HepG2 (cell line): ENCODE data around the gene TBC1D22A. TPM values are rescaled to one million over a fixed set of nuclear protein-coding genes. Genes with fewer than 3 reads are reported as not detected.

Experiments
- ARNT2 ChIP-seq: sonication (generic); formaldehyde crosslinking; IDR thresholded peaks from 2 replicates; pipeline ENCODE4 v1.8.0; 2022; ENCODE audit warnings: mild to moderate bottlenecking, low read depth, missing genetic modification reagents, moderate library complexity
- BRF2 ChIP-seq: sonication (generic); formaldehyde crosslinking; IDR thresholded peaks from 2 replicates; pipeline ENCODE4 v1.8.1; 2022; ENCODE audit warnings: mild to moderate bottlenecking, missing genetic modification reagents
- CSRNP2 ChIP-seq: sonication (generic); formaldehyde crosslinking; conservative IDR thresholded peaks from 2 replicates; pipeline ENCODE4 v1.8.0; 2022; ENCODE audit warnings: low read depth, missing genetic modification reagents
- CTCF ChIP-seq: sonication (generic); formaldehyde crosslinking; IDR thresholded peaks from 2 replicates; pipeline ENCODE4 v1.5.0; 2020; ENCODE audit warnings: mild to moderate bottlenecking, missing genetic modification reagents, moderate library complexity
- FLYWCH1 ChIP-seq: sonication (generic); formaldehyde crosslinking; IDR thresholded peaks from 2 replicates; pipeline ENCODE4 v1.8.1; 2023; ENCODE audit warnings: mild to moderate bottlenecking, missing genetic modification reagents
- KAT2B ChIP-seq: fragments of 150-350 bp; IDR thresholded peaks from 2 replicates; pipeline ENCODE4 v1.6.1; 2014; ENCODE audit warnings: low read depth, low read length, borderline replicate concordance
- REXO4 ChIP-seq: sonication (generic); formaldehyde crosslinking; IDR thresholded peaks from 2 replicates; pipeline ENCODE4 v1.8.0; 2022; ENCODE audit warnings: missing genetic modification reagents, mild to moderate bottlenecking, borderline replicate concordance
- SMAD3 ChIP-seq: sonication (generic); formaldehyde crosslinking; IDR thresholded peaks from 2 replicates; pipeline ENCODE4 v1.4.0; 2020; ENCODE audit warnings: missing genetic modification reagents
- SRY ChIP-seq: sonication (generic); formaldehyde crosslinking; IDR thresholded peaks from 2 replicates; pipeline ENCODE4 v1.8.0; 2022; ENCODE audit warnings: mild to moderate bottlenecking, missing genetic modification reagents
- ZFP36L1 ChIP-seq: sonication (generic); formaldehyde crosslinking; IDR thresholded peaks from 2 replicates; pipeline ENCODE4 v1.8.0; 2022; ENCODE audit warnings: mild to moderate bottlenecking, missing genetic modification reagents, moderate library complexity
- ZMYM2 ChIP-seq: sonication (generic); formaldehyde crosslinking; IDR thresholded peaks from 2 replicates; pipeline ENCODE4 v1.8.0; 2022; ENCODE audit warnings: mild to moderate bottlenecking, missing genetic modification reagents
- ZNF232 ChIP-seq: sonication (generic); formaldehyde crosslinking; IDR thresholded peaks from 2 replicates; pipeline ENCODE4 v1.4.0; 2020; ENCODE audit warnings: missing genetic modification reagents, borderline replicate concordance
- ZNF484 ChIP-seq: sonication (generic); formaldehyde crosslinking; IDR thresholded peaks from 2 replicates; pipeline ENCODE4 v1.5.1; 2020; ENCODE audit warnings: mild to moderate bottlenecking, low read depth, missing genetic modification reagents, borderline replicate concordance
- ZNF564 ChIP-seq: sonication (generic); formaldehyde crosslinking; IDR thresholded peaks from 2 replicates; pipeline ENCODE4 v1.8.1; 2023; ENCODE audit warnings: mild to moderate bottlenecking, missing genetic modification reagents
- ZNF703 ChIP-seq: sonication (generic); formaldehyde crosslinking; IDR thresholded peaks from 2 replicates; pipeline ENCODE4 v1.5.1; 2020; ENCODE audit warnings: missing genetic modification reagents, mild to moderate bottlenecking, moderate library complexity, borderline replicate concordance
- ZNF777 ChIP-seq: sonication (generic); formaldehyde crosslinking; IDR thresholded peaks from 2 replicates; pipeline ENCODE4 v1.4.0; 2020; ENCODE audit warnings: missing genetic modification reagents
- ZNF800 ChIP-seq: sonication (generic); formaldehyde crosslinking; IDR thresholded peaks from 2 replicates; pipeline ENCODE4 v1.4.0; 2020; ENCODE audit warnings: missing genetic modification reagents
- polyA plus RNA-seq, 8 experiments: library from polyadenylated mRNA; depleted of rRNA in 3 of 8; stranded (reverse) in 7 of 8; unstranded in 1 of 8; fragments of >200 nt; fragmentation: Illumina TruSeq in 4 of 8; extraction: Trizol in 4 of 8; gene quantifications; 2 replicates each; pipeline versions ENCODE4 v1.2.1 to v1.2.3, GENCODE V29; 2011 to 2016; ENCODE audit warnings: low read depth in 4 of 8, missing spikeins in 1 of 8, mixed read lengths in 1 of 8; ENCODE audit not compliant: insufficient read depth in 1 of 8
- total RNA-seq, 5 experiments: library from RNA; depleted of rRNA; stranded (reverse); fragments of >200 nt; fragmentation: Illumina TruSeq; extraction: Trizol; gene quantifications; 2 replicates each; pipeline ENCODE4 v1.2.3, GENCODE V29; 2016; ENCODE audit warnings: low read depth in 1 of 5

TBC1D22A gene
- total and polyA plus RNA-seq, 2 of the 13 experiments (the other 11 are each of a cell fraction or from before 2014, with no cell fraction given), result 17.3 to 18.0 TPM

DNA sequence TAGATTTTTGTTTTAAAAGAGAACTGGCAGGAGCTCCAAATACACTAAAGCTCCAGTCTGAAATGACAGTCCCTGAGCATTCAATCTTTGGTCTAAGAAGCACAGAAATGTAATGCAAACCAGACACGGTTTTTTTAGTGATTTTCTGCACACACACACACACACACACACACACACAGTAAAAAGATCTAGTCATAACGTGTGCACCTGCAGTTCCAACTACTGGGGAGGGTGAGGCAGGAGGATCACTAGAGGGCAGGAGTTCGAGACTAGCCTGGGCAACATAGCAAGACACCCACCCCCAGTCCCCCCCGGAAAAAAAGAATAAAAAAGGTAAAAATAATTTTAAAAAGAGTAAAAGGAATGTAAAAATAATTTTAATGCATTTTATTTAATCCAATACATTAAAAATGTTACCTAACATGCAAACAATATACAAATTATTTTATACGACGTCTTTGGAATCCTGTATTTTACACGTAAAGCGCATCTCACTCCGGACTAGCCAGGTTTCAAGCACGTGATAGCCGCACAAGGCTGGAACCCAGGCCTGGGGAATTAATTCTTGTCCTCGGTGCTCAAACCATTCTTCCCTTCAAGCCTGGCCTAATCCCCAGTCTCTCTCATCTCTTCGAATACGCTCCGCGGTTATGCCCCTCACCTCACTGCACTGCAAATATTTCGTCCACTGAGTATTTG, 762 bp upstream of the TBC1D22A start (continued):
- TF ChIP-seq ZNF232 (CRISPR knock-in tag) (no peak), CSRNP2 (CRISPR knock-in tag) (no peak), BRF2 (CRISPR knock-in tag) (no peak), ZFP36L1 (CRISPR knock-in tag) (no peak), REXO4 (no peak), CTCF (CRISPR knock-in tag) (no peak), SMAD3 (CRISPR knock-in tag) (no peak), ARNT2 (CRISPR knock-in tag) (no peak), ZNF777 (CRISPR knock-in tag) (no peak), ZNF800 (CRISPR knock-in tag) (no peak), SRY (CRISPR knock-in tag) (0 out of 2 replicates have a peak, but pooled peaks have one; percentile 7), ZNF703 (0 out of 2 replicates have a peak, but pooled peaks have one; percentile 32), ZNF564 (CRISPR knock-in tag) (no peak), ZMYM2 (CRISPR knock-in tag) (0 out of 2 replicates have a peak, but pooled peaks have one; percentile 0), KAT2B (no peak), FLYWCH1 (CRISPR knock-in tag) (no peak), ZNF484 (CRISPR knock-in tag) (no peak)
